ENCODE data around the gene COPS8. TPM values are rescaled to one million over a fixed set of nuclear protein-coding genes. Genes with fewer than 3 reads are reported as not detected.

The COPS8 gene
- total RNA-seq, 1 donor from 2014 or later = 76.1 TPM

DNA sequence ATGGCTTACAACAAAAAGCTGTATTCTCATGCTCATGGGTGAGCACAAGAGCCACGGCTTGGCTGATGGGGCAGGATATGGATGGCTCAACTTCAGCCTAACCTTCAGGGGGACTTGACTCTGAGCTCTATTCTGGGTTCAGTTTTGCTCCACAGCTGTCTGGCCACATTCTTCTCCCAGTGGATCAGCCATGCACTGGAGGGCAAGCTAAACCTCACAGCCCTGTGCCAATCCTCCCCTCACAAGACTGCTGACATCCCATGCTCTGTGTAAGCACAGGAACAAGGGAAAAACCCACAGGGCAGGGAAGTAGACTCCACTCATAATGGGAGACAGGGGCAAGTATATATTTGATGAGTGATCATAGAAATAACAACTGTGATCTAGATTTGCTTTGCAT lies 35.6 kb downstream of the COPS8 start:
- Histone ChIP-seq H3K36me3 (ENCODE audit: insufficient read depth, low read length) (no peaks in the 10 kb centered on the region), H4K20me1 (ENCODE audit: insufficient read depth, low read length) (no peaks in the 10 kb centered on the region), H2AFZ (ENCODE audit: low read depth, low read length) (no peak overlapping the region), H3K4me1 (ENCODE audit: insufficient read depth, low read length) (no peaks in the 10 kb centered on the region), H3K9me3 (ENCODE audit: insufficient read depth, low read depth, low read length) (no peaks in the 10 kb centered on the region), H3K9ac (ENCODE audit: low read length) (no peak overlapping the region), H3K79me2 (ENCODE audit: insufficient read depth, low read length) (no peaks in the 10 kb centered on the region), H3K27ac (ENCODE audit: low read depth, low read length) (no peak overlapping the region), H3K4me2 (ENCODE audit: low read length) (no peak overlapping the region), H3K4me3 (ENCODE audit: insufficient read depth, low read depth, low read length) (no peak overlapping the region), H3K27me3 (ENCODE audit: insufficient read depth, low read length) (no peaks in the 10 kb centered on the region)
- peak overlapping the region; percentile 21 for H3K27ac Mint-ChIP-seq (ENCODE audit: unreplicated experiment)
- no peak for DNase-seq (ENCODE audit: low read depth)
- TF ChIP-seq EZH2 (IDR thresholded peaks at IDR 0.05; ENCODE audit: insufficient read depth, low read length) (no peak), CTCF (IDR thresholded peaks at IDR 0.05; ENCODE audit: insufficient read depth, low read depth, low read length) (no peak)
- H3K27me3 Mint-ChIP-seq (ENCODE audit: low read depth, unreplicated experiment) = no peaks in the 10 kb centered on the region
- no peak overlapping the region for H3K4me3 Mint-ChIP-seq (ENCODE audit: unreplicated experiment)
- H3K4me1 Mint-ChIP-seq (ENCODE audit: low read depth, unreplicated experiment) = peaks cover 4% of the 10 kb centered on the region
- no peak for FAIRE-seq
- peaks cover 3% of the 10 kb centered on the region for H3K36me3 Mint-ChIP-seq (ENCODE audit: low read depth, unreplicated experiment)
- no peaks in the 10 kb centered on the region for H3K9me3 Mint-ChIP-seq (ENCODE audit: unreplicated experiment)

DNA sequence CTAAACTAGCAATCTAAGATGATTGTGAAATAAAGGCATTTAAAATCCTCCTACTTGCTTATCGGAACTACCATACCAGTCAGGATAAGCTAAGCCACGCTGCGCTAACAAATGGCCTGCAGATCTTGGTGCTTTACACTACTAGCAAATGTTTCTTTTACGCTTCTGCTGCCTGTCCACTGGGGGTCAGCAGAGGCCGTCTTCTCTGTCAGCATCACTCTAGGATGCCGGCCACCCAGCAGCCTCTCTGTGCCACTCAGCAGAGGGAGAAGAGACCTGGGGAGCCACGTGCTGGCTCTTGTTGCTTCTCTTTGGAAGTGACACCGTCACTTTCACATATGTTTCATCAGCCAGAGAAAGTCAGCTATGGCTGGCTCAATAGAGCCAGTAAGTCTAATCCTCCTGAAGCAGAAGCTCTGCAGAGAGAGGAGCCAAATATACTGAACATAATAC lies 36.6 kb downstream of the COPS8 start:
- Histone ChIP-seq H2AFZ (ENCODE audit: low read depth, low read length) (no peak overlapping the region), H3K4me2 (ENCODE audit: low read length) (no peak overlapping the region), H3K79me2 (ENCODE audit: insufficient read depth, low read length) (no peaks in the 10 kb centered on the region), H3K9me3 (ENCODE audit: insufficient read depth, low read depth, low read length) (no peaks in the 10 kb centered on the region), H3K9ac (ENCODE audit: low read length) (no peak overlapping the region), H3K27ac (ENCODE audit: low read depth, low read length) (no peak overlapping the region), H4K20me1 (ENCODE audit: insufficient read depth, low read length) (no peaks in the 10 kb centered on the region), H3K4me3 (ENCODE audit: insufficient read depth, low read depth, low read length) (no peak overlapping the region), H3K36me3 (ENCODE audit: insufficient read depth, low read length) (no peaks in the 10 kb centered on the region), H3K27me3 (ENCODE audit: insufficient read depth, low read length) (no peaks in the 10 kb centered on the region), H3K4me1 (ENCODE audit: insufficient read depth, low read length) (no peaks in the 10 kb centered on the region)
- H3K4me1 Mint-ChIP-seq (ENCODE audit: low read depth, unreplicated experiment) = peaks cover 6% of the 10 kb centered on the region
- DNase-seq (ENCODE audit: low read depth) = peak; percentile 47
- no peak overlapping the region for H3K4me3 Mint-ChIP-seq (ENCODE audit: unreplicated experiment)
- peaks cover 3% of the 10 kb centered on the region for H3K36me3 Mint-ChIP-seq (ENCODE audit: low read depth, unreplicated experiment)
- no peaks in the 10 kb centered on the region for H3K27me3 Mint-ChIP-seq (ENCODE audit: low read depth, unreplicated experiment)
- TF ChIP-seq EZH2 (IDR thresholded peaks at IDR 0.05; ENCODE audit: insufficient read depth, low read length) = no peak
- TF ChIP-seq CTCF (IDR thresholded peaks at IDR 0.05; ENCODE audit: insufficient read depth, low read depth, low read length) = peak; percentile 71
- peak; percentile 50 for FAIRE-seq
- peak overlapping the region; percentile 75 for H3K27ac Mint-ChIP-seq (ENCODE audit: unreplicated experiment)
- no peaks in the 10 kb centered on the region for H3K9me3 Mint-ChIP-seq (ENCODE audit: unreplicated experiment)

DNA sequence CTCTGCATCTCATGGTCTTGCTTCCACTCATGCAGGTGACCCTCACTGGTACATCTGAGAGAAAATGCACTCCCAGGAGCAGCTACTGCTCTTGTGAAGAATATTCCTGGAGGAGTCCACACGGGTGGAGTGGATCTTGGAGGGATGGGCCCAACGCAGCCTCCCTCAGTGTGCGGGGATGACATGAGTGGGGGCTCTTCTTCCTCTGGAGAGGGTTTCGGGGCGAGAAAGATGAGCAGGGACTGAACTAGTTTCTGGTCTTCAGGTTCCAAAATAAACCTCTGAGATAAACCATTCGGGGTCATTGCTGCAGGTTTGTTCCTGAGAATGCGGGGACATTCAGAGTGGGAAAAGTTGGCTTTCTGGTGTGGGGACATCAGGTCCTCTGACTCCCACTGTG lies 39.1 kb downstream of the COPS8 start:
- no peak overlapping the region for H3K4me3 Mint-ChIP-seq (ENCODE audit: unreplicated experiment)
- no peak overlapping the region for H3K27ac Mint-ChIP-seq (ENCODE audit: unreplicated experiment)
- Histone ChIP-seq H3K9me3 (ENCODE audit: insufficient read depth, low read depth, low read length) (peaks cover 2% of the 10 kb centered on the region), H3K9ac (ENCODE audit: low read length) (no peak overlapping the region), H3K4me3 (ENCODE audit: insufficient read depth, low read depth, low read length) (no peak overlapping the region), H3K27ac (ENCODE audit: low read depth, low read length) (no peak overlapping the region), H4K20me1 (ENCODE audit: insufficient read depth, low read length) (no peaks in the 10 kb centered on the region), H3K4me1 (ENCODE audit: insufficient read depth, low read length) (peaks cover 13% of the 10 kb centered on the region), H2AFZ (ENCODE audit: low read depth, low read length) (no peak overlapping the region), H3K36me3 (ENCODE audit: insufficient read depth, low read length) (no peaks in the 10 kb centered on the region), H3K27me3 (ENCODE audit: insufficient read depth, low read length) (no peaks in the 10 kb centered on the region), H3K4me2 (ENCODE audit: low read length) (no peak overlapping the region), H3K79me2 (ENCODE audit: insufficient read depth, low read length) (no peaks in the 10 kb centered on the region)
- H3K36me3 Mint-ChIP-seq (ENCODE audit: low read depth, unreplicated experiment) = peaks cover 3% of the 10 kb centered on the region
- FAIRE-seq = no peak
- DNase-seq (ENCODE audit: low read depth) = no peak
- H3K27me3 Mint-ChIP-seq (ENCODE audit: low read depth, unreplicated experiment) = no peaks in the 10 kb centered on the region
- TF ChIP-seq CTCF (IDR thresholded peaks at IDR 0.05; ENCODE audit: insufficient read depth, low read depth, low read length) (no peak), EZH2 (IDR thresholded peaks at IDR 0.05; ENCODE audit: insufficient read depth, low read length) (no peak)
- no peaks in the 10 kb centered on the region for H3K9me3 Mint-ChIP-seq (ENCODE audit: unreplicated experiment)
- H3K4me1 Mint-ChIP-seq (ENCODE audit: low read depth, unreplicated experiment) = peaks cover 10% of the 10 kb centered on the region
